ENCODE data around the gene FRYL. TPM values are rescaled to one million over a fixed set of nuclear protein-coding genes. Genes with fewer than 3 reads are reported as not detected.
A peak's percentile ranks its signal among the peaks of the same experiment; 100 is the strongest.

FRYL gene
- total and polyA plus RNA-seq, 3 experiments from 2014 or later, result 34.9 to 70.3 (median 69.3) TPM

DNA sequence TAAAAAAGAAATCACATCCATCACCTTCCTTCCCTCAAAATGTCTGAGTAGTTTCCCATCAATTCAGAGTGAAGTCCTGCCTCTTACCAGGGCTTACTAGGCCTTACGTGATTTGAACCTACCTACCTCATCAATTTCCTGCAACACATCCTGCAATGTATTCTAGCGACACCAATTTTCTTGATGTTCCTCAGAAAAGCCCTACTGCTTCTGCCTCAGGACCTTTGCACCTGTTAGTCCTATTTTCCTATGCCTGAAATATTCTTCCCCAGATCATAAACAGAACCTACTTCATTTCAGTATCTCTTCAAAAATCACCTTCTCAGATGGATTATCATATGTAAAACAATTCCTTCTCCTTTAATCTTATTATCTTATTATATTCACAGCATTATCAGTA lies 237.2 kb downstream of the FRYL start:
- H3K27ac ChIP-seq (ENCODE audit: low read depth, low read length), result no peak overlapping the region
- no peak for DNase-seq
- CTCF ChIA-PET, result no interaction called here
- POLR2A ChIA-PET, result no interaction called here
- no peak overlapping the region for H3K4me3 ChIP-seq (ENCODE audit: low read length)
- H3K4me1 ChIP-seq (ENCODE audit: insufficient read depth, low read length), result no peaks in the 10 kb centered on the region
- Mint-ChIP-seq H3K4me3 (no peak overlapping the region), H3K27me3 (no peaks in the 10 kb centered on the region), H3K9me3 (no peaks in the 10 kb centered on the region), H3K4me1 (no peaks in the 10 kb centered on the region), H3K36me3 (peaks cover 19 to 82% (median 29%) of the 10 kb centered on the region in 3 donors), H3K27ac (peak overlapping the region in 3 of 8 donors; percentile 2 to 17 (median 5))
- H3K36me3 ChIP-seq (ENCODE audit: insufficient read depth, low read length), result peaks cover 61% of the 10 kb centered on the region
- H3K27me3 ChIP-seq (ENCODE audit: insufficient read depth, low read length, poor library complexity, severe bottlenecking), result no peaks in the 10 kb centered on the region
- no peaks in the 10 kb centered on the region for H3K9me3 ChIP-seq (ENCODE audit: low read length)

DNA sequence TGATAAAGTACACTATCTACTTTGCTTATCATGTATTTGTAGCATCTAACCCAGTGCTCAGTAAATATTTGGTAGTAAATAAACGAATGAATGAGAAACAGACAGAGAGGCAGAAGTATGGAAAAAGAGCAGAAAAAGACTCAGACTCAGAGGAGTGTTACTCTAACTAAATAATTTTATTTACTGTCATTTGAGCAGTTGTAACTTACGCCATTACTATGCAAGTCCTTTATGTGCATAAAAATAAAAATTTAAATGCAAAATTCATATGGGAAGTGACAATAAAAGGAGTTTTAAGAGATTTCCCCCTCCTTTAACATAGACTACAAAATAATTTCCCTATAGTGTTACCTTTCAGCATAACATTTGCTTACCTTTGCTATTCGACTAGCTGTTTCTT lies 240.5 kb downstream of the FRYL start:
- Mint-ChIP-seq H3K27ac (peak overlapping the region in 2 of 8 donors; percentile 12 to 22), H3K36me3 (peaks cover 19 to 81% (median 25%) of the 10 kb centered on the region in 3 donors), H3K4me1 (no peaks in the 10 kb centered on the region), H3K27me3 (no peaks in the 10 kb centered on the region), H3K4me3 (no peak overlapping the region), H3K9me3 (no peaks in the 10 kb centered on the region)
- CTCF ChIA-PET, result interaction anchor here (1.9 kb wide), 1 partner anchor 13 kb away, joined by 5 read pairs; no protein-coding TSS in a partner anchor
- Histone ChIP-seq H3K4me1 (ENCODE audit: insufficient read depth, low read length) (no peaks in the 10 kb centered on the region), H3K27ac (ENCODE audit: low read depth, low read length) (no peak overlapping the region), H3K27me3 (ENCODE audit: insufficient read depth, low read length, poor library complexity, severe bottlenecking) (no peaks in the 10 kb centered on the region), H3K36me3 (ENCODE audit: insufficient read depth, low read length) (peaks cover 55% of the 10 kb centered on the region), H3K4me3 (ENCODE audit: low read length) (no peak overlapping the region), H3K9me3 (ENCODE audit: low read length) (no peaks in the 10 kb centered on the region)
- POLR2A ChIA-PET, result no interaction called here
- DNase-seq, result no peak

DNA sequence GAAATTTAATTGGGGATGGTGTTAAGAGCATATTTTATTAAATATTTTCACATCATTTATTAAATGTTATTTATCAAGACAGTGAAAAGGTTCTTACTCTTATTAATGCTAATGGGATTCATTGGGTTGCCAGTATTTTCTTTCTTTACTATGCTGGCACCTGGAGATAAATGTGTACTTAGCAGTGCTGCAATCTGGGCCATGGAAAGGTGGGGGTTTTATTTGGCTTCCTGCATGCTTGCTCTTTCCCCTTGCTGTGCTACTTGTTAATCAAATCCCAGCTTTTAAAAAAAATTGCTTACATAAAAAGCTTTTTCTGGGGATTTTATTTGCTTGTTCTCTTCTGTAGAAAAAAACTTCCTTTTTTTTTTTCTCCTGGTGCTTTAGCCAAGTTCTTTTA lies 241.7 kb downstream of the FRYL start:
- ChIA-PET CTCF (interaction anchor here (1.9 kb wide), 1 partner anchor 11 kb away, joined by 5 read pairs; no protein-coding TSS in a partner anchor), POLR2A (no interaction called here)
- Mint-ChIP-seq H3K9me3 (no peaks in the 10 kb centered on the region), H3K27me3 (no peaks in the 10 kb centered on the region), H3K27ac (peak overlapping the region in 1 of 8 donors; percentile 29), H3K4me3 (no peak overlapping the region), H3K4me1 (no peaks in the 10 kb centered on the region), H3K36me3 (peaks cover 19 to 79% (median 26%) of the 10 kb centered on the region in 3 donors)
- H3K9me3 ChIP-seq (ENCODE audit: low read length), result no peaks in the 10 kb centered on the region
- H3K27ac ChIP-seq (ENCODE audit: low read depth, low read length), result no peak overlapping the region
- H3K27me3 ChIP-seq (ENCODE audit: insufficient read depth, low read length, poor library complexity, severe bottlenecking), result no peaks in the 10 kb centered on the region
- peaks cover 49% of the 10 kb centered on the region for H3K36me3 ChIP-seq (ENCODE audit: insufficient read depth, low read length)
- H3K4me3 ChIP-seq (ENCODE audit: low read length), result no peak overlapping the region
- no peaks in the 10 kb centered on the region for H3K4me1 ChIP-seq (ENCODE audit: insufficient read depth, low read length)
- DNase-seq, result no peak

DNA sequence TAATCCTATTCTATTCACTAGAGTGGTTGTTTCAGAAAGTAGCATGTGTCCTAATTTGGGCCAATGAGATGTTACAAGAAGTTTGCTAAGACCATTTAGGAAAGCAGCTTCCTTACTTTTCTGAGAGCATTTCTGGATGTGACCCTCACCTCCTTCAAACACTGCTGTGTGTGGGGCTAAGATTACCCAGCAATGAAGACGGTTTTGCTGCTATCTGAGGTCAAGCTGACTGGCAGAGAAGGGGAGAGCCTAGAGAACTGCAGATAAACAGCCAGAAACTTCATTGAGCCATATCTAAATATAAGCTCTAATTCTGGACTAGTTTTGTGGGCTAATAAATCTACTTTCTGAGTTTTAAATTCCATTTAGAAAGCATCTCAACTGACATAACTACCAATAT lies 253.7 kb downstream of the FRYL start:
- peaks cover 40% of the 10 kb centered on the region for H3K36me3 ChIP-seq (ENCODE audit: insufficient read depth, low read length)
- H3K36me3 Mint-ChIP-seq, result peaks cover 18 to 87% (median 47%) of the 10 kb centered on the region in 3 donors
- ChIA-PET CTCF (interaction anchor here (1.3 kb wide), 1 partner anchor 13 kb away, joined by 5 read pairs; no protein-coding TSS in a partner anchor), POLR2A (no interaction called here)
- no peaks in the 10 kb centered on the region for H3K4me1 Mint-ChIP-seq
- H3K27ac Mint-ChIP-seq, result no peak overlapping the region
- H3K4me3 Mint-ChIP-seq, result no peak overlapping the region
- peaks cover 0 to 1% of the 10 kb centered on the region in 2 donors for H3K27me3 Mint-ChIP-seq
- no peaks in the 10 kb centered on the region for H3K9me3 Mint-ChIP-seq
- no peak for DNase-seq
- H3K4me1 ChIP-seq (ENCODE audit: insufficient read depth, low read length), result no peaks in the 10 kb centered on the region
- H3K9me3 ChIP-seq (ENCODE audit: low read length), result no peaks in the 10 kb centered on the region
- no peak overlapping the region for H3K4me3 ChIP-seq (ENCODE audit: low read length)
- no peak overlapping the region for H3K27ac ChIP-seq (ENCODE audit: low read depth, low read length)
- H3K27me3 ChIP-seq (ENCODE audit: insufficient read depth, low read length, poor library complexity, severe bottlenecking), result no peaks in the 10 kb centered on the region

DNA sequence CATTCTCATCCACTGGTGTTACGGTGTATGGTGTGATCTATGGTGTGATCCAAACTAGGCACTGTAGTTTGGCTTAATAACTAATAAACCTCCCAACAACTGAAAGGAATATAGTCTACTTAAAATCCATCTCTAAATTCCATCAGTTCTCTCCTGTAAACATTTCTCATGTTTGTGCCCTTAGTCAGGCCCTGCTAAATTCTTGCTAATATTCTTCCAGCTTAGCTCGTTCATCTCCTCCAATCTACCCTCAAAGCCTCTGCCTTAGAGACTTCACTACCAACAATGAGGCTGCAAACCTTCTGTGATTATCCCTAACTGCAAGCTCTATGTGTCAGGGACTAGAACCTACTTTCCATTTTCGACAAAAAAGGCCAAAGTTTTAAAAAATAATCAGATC lies 261.9 kb downstream of the FRYL start:
- POLR2A ChIA-PET, result no interaction called here
- H3K4me3 Mint-ChIP-seq, result no peak overlapping the region
- H3K36me3 Mint-ChIP-seq, result peaks cover 6 to 84% (median 42%) of the 10 kb centered on the region in 3 donors
- CTCF ChIA-PET, result no interaction called here
- no peak overlapping the region for H3K4me3 ChIP-seq (ENCODE audit: low read length)
- no peaks in the 10 kb centered on the region for H3K4me1 Mint-ChIP-seq
- peaks cover 38% of the 10 kb centered on the region for H3K36me3 ChIP-seq (ENCODE audit: insufficient read depth, low read length)
- H3K27me3 ChIP-seq (ENCODE audit: insufficient read depth, low read length, poor library complexity, severe bottlenecking), result no peaks in the 10 kb centered on the region
- H3K4me1 ChIP-seq (ENCODE audit: insufficient read depth, low read length), result no peaks in the 10 kb centered on the region
- H3K9me3 ChIP-seq (ENCODE audit: low read length), result no peaks in the 10 kb centered on the region
- no peaks in the 10 kb centered on the region for H3K9me3 Mint-ChIP-seq
- H3K27me3 Mint-ChIP-seq, result no peaks in the 10 kb centered on the region
- DNase-seq, result no peak
- H3K27ac Mint-ChIP-seq, result peak overlapping the region in 3 of 8 donors; percentile 31 to 57 (median 56)
- no peak overlapping the region for H3K27ac ChIP-seq (ENCODE audit: low read depth, low read length)

DNA sequence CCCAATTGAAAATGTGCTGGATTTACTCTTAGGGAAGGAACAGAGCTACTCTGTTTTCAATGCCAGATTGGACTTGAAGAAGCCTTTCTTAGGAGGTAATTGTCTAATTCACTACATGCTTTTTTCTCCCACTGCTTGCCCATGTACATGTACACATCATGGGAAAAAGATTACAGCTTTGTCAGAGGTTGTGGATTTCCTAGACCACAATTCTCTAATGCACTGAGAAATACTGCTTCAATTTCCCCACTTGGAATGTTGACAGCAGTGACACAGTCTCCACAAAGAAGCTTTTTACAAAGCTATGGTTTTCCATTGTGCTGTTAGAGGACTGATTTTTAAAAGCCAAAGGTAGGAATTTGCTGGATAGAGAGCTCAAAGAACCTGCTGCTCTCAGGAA lies 270.5 kb downstream of the FRYL start:
- peaks cover 0 to 77% (median 21%) of the 10 kb centered on the region in 3 donors for H3K36me3 Mint-ChIP-seq
- Histone ChIP-seq H3K27me3 (ENCODE audit: insufficient read depth, low read length, poor library complexity, severe bottlenecking) (no peaks in the 10 kb centered on the region), H3K27ac (ENCODE audit: low read depth, low read length) (no peak overlapping the region), H3K36me3 (ENCODE audit: insufficient read depth, low read length) (peaks cover 37% of the 10 kb centered on the region), H3K9me3 (ENCODE audit: low read length) (no peaks in the 10 kb centered on the region), H3K4me3 (ENCODE audit: low read length) (no peak overlapping the region), H3K4me1 (ENCODE audit: insufficient read depth, low read length) (no peaks in the 10 kb centered on the region)
- no peaks in the 10 kb centered on the region for H3K27me3 Mint-ChIP-seq
- no peak for DNase-seq
- POLR2A ChIA-PET, result no interaction called here
- H3K4me1 Mint-ChIP-seq, result no peaks in the 10 kb centered on the region
- no peak overlapping the region for H3K27ac Mint-ChIP-seq
- CTCF ChIA-PET, result no interaction called here
- H3K4me3 Mint-ChIP-seq, result no peak overlapping the region
- H3K9me3 Mint-ChIP-seq, result no peaks in the 10 kb centered on the region

DNA sequence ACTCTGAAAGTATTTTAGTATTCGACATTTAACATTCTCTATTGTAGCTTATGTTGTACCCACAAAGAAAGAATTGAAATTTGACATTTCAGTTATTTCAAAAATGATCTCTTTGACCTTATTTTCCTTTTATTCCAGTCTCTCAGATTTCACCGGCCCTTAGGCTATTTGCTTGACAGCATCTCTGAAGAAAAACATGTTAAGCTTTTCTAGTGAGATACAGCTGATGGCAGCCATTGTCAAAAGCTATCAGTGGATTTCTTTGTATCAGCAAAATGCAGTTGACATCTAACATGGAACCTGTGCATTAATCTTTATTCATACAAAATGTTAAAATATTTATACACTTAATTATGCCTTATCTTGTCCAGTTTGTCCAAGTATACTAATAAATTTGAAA lies 273.4 kb downstream of the FRYL start:
- CTCF ChIA-PET, result no interaction called here
- POLR2A ChIA-PET, result no interaction called here
- H3K9me3 Mint-ChIP-seq, result no peaks in the 10 kb centered on the region

DNA sequence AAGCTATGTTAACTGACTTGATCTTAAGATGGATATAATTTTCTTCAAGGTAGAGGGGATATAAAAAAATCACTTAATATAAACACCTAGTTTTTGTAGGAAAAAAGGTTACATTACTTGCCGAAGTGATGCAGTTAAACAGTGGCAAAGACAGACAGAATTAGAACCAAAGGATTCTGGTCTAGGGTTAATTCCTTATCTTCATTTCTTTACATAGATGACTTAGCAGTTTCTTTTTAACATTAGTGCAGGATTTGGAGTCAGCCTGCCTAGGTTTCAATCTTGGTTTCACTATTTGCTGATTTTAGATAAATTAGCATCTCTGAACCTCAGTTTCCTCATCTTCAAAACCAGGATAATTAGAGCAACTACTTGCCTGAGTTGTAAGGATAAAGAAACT lies 275.7 kb downstream of the FRYL start:
- H3K36me3 ChIP-seq (ENCODE audit: insufficient read depth, low read length), result peaks cover 10% of the 10 kb centered on the region
- no peak overlapping the region for H3K27ac ChIP-seq (ENCODE audit: low read depth, low read length)
- Mint-ChIP-seq H3K36me3 (peaks cover 4 to 71% (median 17%) of the 10 kb centered on the region in 3 donors), H3K9me3 (no peaks in the 10 kb centered on the region), H3K27me3 (no peaks in the 10 kb centered on the region), H3K4me3 (no peak overlapping the region), H3K27ac (peak overlapping the region in 1 of 8 donors; percentile 22), H3K4me1 (no peaks in the 10 kb centered on the region)
- H3K4me1 ChIP-seq (ENCODE audit: insufficient read depth, low read length), result no peaks in the 10 kb centered on the region
- no peak for DNase-seq
- POLR2A ChIA-PET, result no interaction called here
- no peaks in the 10 kb centered on the region for H3K27me3 ChIP-seq (ENCODE audit: insufficient read depth, low read length, poor library complexity, severe bottlenecking)
- CTCF ChIA-PET, result no interaction called here
- no peaks in the 10 kb centered on the region for H3K9me3 ChIP-seq (ENCODE audit: low read length)
- no peak overlapping the region for H3K4me3 ChIP-seq (ENCODE audit: low read length)

More for the DNA sequence above, 273.4 kb downstream of the FRYL start:
- Histone ChIP-seq H3K9me3 (ENCODE audit: low read length) (no peaks in the 10 kb centered on the region), H3K27ac (ENCODE audit: low read depth, low read length) (no peak overlapping the region), H3K4me1 (ENCODE audit: insufficient read depth, low read length) (no peaks in the 10 kb centered on the region), H3K27me3 (ENCODE audit: insufficient read depth, low read length, poor library complexity, severe bottlenecking) (no peaks in the 10 kb centered on the region), H3K4me3 (ENCODE audit: low read length) (no peak overlapping the region), H3K36me3 (ENCODE audit: insufficient read depth, low read length) (peaks cover 23% of the 10 kb centered on the region)
- no peaks in the 10 kb centered on the region for H3K27me3 Mint-ChIP-seq
- no peak for DNase-seq
- H3K4me3 Mint-ChIP-seq, result no peak overlapping the region
- H3K27ac Mint-ChIP-seq, result no peak overlapping the region
- H3K36me3 Mint-ChIP-seq, result peaks cover 0 to 71% (median 10%) of the 10 kb centered on the region in 3 donors
- H3K4me1 Mint-ChIP-seq, result no peaks in the 10 kb centered on the region

DNA sequence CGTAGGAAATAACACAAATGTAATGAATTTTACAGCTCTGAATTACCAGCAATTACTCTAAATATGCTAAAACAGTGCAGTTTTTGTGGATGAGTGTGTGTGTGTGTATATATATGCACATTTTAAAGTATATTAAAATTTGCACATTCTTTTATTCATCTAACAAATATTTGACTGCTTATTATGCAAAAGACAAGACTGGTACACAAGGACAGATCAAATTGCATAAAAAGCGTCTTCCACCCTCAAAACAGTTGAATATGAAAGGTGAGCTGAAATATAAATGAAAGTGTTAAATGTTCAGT lies 276.1 kb downstream of the FRYL start:
- POLR2A ChIA-PET, result no interaction called here
- H3K4me1 Mint-ChIP-seq, result no peaks in the 10 kb centered on the region
- H3K27ac ChIP-seq (ENCODE audit: low read depth, low read length), result no peak overlapping the region
- H3K36me3 ChIP-seq (ENCODE audit: insufficient read depth, low read length), result peaks cover 9% of the 10 kb centered on the region
- H3K4me3 ChIP-seq (ENCODE audit: low read length), result no peak overlapping the region
- no peak overlapping the region for H3K4me3 Mint-ChIP-seq
- no peaks in the 10 kb centered on the region for H3K27me3 Mint-ChIP-seq
- no peaks in the 10 kb centered on the region for H3K27me3 ChIP-seq (ENCODE audit: insufficient read depth, low read length, poor library complexity, severe bottlenecking)
- peaks cover 4 to 71% (median 19%) of the 10 kb centered on the region in 3 donors for H3K36me3 Mint-ChIP-seq
- no peaks in the 10 kb centered on the region for H3K9me3 Mint-ChIP-seq
- no peaks in the 10 kb centered on the region for H3K4me1 ChIP-seq (ENCODE audit: insufficient read depth, low read length)
- H3K9me3 ChIP-seq (ENCODE audit: low read length), result no peaks in the 10 kb centered on the region
- peak overlapping the region in 1 of 8 donors; percentile 22 for H3K27ac Mint-ChIP-seq
- CTCF ChIA-PET, result no interaction called here
- DNase-seq, result no peak

All from CD8-positive, alpha-beta memory T cell (primary cell).